ENCODE measurements around the gene HUNK.

HUNK gene

GRCh38 chr21:31967334-31967733, 94.5 kb downstream of the HUNK start:
- no peak for DNase-seq

GRCh38 chr21:31972622-31973021, 99.8 kb downstream of the HUNK start:
- no peak for DNase-seq

GRCh38 chr21:31973402-31973944, 100.7 kb downstream of the HUNK start:
- DNase-seq = no peak

DNA sequence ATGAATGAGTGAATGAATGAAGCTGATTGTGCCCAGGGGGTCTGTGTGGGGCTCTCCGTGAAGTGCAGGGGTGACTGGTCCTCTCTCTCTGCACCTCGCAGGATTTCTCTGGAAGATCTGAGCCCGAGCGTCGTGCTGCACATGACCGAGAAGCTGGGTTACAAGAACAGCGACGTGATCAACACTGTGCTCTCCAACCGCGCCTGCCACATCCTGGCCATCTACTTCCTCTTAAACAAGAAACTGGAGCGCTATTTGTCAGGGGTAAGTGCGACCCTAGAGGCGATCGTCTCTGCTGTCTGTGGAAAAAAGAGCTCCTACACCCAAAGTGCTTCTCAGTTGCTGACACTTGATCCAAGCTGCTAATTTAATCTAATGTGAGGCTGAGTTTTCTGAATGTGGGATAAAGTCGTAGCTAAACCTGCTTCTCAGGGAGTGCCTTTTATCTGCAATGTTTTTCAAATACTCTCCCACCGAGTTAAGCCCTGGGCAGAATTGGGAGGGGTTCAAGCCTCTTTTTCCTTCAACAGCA, 101.7 kb downstream of the HUNK start:
- DNase-seq = no peak

GRCh38 chr21:31975491-31975890, 102.7 kb downstream of the HUNK start:
- DNase-seq = no peak

- DNase-seq = no peak
Measured at GRCh38 chr21:31977816-31978215, 105.0 kb downstream of the HUNK start.

DNA sequence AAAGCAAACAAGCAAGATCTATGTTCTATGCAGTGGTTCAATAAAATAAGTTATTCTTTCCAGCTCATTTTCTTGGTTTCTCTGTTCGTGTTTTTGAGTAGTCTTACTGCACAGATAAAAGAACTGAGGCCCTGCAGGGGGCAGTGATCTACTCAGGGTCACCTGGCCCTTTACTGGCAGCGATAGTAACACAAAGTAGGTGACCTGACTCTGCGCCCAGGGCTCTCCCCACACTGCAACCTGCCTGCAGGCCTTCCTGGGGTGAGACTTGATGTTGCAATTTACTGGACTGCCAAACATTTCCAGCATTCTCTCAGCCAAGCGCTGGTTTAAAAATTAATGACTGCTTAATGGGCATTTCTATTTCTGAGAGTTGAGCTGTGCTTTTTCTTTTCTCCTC, 110.3 kb downstream of the HUNK start:
- no peak for DNase-seq

GRCh38 chr21:31983554-31983953, 110.7 kb downstream of the HUNK start:
- DNase-seq = no peak

DNA sequence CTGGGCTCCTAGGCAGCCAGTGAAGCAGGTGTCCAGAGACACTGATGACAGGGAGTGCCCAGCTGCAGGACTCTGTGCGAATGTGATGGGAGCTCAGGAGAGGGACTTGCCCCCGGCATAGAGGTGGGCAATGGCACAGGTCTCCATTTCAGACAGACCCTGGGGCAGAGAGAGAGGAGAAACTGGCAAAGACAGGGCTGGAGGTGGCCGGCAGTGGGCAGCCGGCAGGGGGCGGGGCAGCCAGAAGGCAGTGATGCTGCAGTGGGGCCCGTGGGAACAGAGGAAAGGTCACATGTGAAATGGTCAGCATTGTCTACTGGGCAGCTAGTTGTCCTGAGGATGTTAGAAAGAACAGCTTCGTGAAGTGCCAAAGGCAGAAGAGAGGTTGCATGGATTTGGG, 112.6 kb downstream of the HUNK start:
- no peak for DNase-seq

DNA sequence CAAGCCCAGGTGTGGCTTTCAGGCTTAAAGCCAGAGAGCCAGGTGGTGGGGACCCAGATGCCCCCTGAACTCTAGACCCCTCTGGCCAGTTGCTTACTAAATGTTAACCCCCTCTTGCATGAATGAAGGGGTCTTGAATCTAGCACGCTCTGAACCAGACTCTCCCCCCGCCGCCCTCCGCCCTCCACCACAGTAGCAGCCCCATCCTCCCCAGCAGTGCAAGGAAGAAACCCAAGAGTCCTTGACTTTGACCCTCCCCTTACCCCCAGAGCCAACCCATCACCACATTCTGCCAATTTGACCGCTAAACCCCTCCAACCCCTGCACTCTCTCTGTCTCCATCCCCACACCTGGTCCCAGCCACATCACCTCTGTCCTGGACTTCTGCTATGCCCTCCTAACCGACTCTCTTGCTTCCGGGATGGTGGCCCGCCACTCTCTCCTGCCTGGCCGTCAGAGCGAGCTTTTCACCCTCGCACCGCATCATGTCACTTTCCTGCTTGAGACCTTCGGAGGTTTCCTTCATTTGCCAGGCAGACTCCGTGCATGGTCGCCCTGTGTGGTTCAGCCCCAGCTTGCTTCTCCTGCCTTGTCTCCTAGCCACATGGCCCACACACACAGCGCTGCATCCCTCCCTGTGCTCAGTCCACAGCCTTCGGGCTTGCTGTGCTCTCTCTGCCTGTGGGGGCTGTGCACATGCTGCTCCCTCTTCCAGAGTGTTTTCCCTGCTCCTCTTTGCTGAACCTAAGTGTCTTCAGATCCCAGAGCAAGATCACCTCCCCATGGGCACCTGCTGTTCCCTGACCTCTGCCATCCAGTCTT, 113.4 kb downstream of the HUNK start:
- DNase-seq = no peak

GRCh38 chr21:31987696-31988095, 114.9 kb downstream of the HUNK start:
- DNase-seq = no peak

DNA sequence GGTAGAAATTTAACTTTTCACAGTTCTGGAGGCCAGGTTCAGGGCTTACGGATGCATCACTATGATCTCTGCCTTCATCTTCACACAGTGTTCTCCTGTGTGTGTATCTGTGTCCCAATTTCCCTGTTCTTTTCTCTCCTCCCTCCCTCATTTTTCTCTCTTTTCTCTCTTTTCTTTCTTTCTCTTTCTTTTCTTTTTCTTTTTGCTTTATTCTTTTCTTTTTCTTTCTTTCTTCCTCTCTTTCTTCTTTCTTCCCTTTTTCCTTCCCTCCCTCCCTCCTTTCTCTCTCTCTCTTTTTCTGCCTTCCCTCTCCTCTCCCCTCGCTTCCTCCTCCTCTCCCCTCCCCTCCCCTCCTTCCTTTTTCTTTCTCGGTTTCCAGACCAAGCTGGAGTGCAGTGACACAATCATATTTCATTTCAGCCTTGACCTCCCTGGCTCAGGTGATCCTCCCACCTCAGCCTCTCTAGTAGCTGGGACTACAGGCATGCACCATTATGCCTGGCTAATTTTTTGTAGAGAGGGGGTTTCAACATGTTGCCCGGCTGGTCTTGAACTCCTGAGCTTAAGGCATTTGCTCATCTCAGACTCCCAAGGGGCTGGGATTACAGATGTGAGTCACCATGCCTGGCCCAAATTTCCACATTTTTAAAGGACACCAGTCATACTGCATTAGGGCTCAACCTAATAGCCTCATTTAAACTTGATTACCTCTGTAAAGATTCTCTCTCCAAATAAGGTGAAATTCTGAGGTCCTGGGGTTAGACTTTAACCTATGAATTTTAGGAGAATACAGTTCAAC, 115.9 kb downstream of the HUNK start:
- DNase-seq = no peak

GRCh38 chr21:31991356-31992331, 118.8 kb downstream of the HUNK start:
- DNase-seq = no peak

GRCh38 chr21:31992391-31992790, 119.6 kb downstream of the HUNK start:
- DNase-seq = no peak

GRCh38 chr21:31993826-31994825, 121.3 kb downstream of the HUNK start:
- DNase-seq = no peak

- DNase-seq = no peak
Measured at GRCh38 chr21:31997191-31997590, 124.4 kb downstream of the HUNK start.

- no peak for DNase-seq
Measured at GRCh38 chr21:31999810-32000468, 127.1 kb downstream of the HUNK start.

GRCh38 chr21:32001390-32001789, 128.6 kb downstream of the HUNK start:
- DNase-seq = no peak

GRCh38 chr21:32003411-32003810, 130.6 kb downstream of the HUNK start:
- no peak for DNase-seq

DNA sequence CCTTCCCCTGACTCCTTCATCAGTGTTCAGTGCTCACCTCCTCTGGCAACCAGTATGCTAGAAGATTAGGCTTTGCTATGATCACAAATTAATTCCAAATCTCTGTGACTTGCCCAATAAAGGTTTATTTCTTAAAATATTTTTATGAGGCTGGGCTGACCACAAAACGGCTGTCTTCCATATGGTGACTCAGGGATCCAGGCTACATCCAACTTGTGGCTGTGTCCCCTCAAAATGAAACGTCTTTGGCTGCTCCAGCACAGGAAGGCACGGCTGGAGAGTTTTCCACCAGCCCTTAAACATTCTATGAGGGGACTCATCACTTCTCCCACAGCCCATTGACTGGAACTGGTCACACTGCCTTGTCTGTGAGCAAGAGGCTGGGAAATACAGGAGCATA, 131.5 kb downstream of the HUNK start:
- DNase-seq = no peak

DNA sequence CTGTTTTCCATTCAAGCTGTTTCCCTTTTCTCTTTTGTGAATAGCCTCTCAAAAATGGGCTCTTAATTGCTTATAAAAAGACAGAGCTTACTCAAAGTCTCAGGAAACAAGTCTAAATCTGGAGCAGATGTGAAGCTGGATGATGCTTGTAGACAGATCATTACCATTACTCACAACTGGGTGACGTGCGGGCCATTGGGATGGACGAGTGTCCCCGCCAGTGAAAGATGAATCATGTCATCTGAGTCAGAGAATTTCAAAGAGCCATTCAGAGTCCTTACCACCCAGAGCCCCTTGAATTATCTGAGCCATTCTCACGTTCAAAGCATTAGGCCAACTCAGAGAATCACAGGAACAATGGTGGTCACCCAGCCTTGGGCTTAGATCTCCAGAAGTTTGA, 134.6 kb downstream of the HUNK start:
- no peak for DNase-seq
